Measurements from ENCODE around the gene WSCD1. TPM values are rescaled to one million over a fixed set of nuclear protein-coding genes. Genes with fewer than 3 reads are reported as not detected.

WSCD1 gene
- polyA plus RNA-seq, 3 donors = 11.9 to 16.0 (median 13.2) TPM

DNA sequence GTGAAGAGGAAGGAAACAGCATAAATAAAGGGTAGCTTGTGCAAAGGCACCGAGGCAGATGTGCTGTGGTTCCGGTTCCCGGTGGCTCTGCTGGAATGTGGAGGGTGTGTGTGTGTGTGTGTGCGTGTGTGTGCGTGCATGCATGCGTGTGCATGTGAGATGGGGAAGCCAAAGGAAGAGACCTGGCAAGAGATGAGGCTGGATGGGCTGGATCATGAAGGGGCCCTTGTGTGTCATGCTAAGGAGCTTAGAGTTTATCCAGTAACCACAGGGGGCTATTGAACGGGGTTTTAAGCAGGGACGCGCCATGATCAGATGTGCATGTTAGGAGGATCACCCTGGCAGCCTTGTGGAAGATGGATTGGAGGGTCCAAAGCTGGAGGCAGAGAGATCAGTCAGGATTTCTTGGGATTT is 8.3 kb downstream of the WSCD1 start:
- no peak for DNase-seq (ENCODE audit: extremely low read depth in 1 of 11, low read depth in 9 of 11, low spot score in 4 of 11)

DNA sequence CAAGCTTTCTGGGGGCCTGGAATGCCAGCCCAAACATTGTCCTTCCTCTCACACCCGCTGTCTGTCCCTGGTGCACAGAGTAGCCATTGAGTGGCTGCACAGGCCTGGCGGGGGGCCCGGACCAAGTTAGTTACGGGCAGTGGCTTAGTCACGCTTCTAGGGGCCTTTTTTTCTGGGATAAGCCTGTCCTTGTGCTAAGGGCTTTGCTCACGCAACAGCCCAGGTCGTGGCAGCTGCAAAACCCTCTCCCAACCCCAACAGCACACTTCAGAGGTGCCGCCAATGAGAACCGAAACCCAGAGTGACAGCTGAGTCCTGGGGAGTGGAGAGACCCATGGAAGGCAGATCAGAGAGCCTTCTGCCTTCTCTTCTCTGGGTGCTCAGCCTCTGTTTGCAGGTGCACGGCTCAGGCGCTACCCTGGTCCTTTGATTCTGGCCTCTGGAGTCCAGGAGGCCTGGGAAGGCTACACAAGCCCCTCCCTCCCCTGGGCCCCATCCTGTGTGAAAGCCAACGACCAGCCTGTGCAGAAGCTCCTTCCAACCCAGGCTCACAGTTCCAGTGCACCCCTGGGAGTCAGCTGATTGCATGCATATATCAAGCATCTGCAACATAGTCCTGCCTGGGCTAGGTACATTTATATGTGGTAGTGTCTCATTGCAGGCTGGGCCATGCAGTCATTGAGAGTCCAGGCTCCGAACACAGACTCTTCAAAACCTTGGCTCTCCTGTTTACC is 9.1 kb downstream of the WSCD1 start:
- no peak for DNase-seq (ENCODE audit: extremely low read depth in 1 of 11, low read depth in 9 of 11, low spot score in 4 of 11)

DNA sequence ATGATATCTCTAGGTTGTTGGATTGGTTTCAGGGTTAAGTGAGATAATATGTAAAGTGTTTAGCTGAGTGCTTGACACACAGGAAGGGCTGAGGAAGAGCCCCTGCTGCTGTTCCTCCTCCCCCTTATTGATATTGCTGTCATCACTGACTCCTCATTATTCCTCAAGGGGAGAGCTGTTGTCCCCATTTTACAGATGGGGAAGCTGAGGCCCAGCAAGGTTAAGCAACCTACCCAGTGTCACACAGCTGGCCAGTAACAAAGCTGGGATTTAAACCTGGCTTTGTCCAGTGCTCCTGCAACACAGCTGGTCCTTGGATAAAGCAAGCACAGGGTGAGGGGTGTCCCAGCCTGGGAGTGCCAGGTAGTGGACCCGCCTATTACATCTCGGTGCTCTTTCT is 9.8 kb downstream of the WSCD1 start:
- DNase-seq (ENCODE audit: extremely low read depth in 1 of 11, low read depth in 9 of 11, low spot score in 4 of 11) = no peak

DNA sequence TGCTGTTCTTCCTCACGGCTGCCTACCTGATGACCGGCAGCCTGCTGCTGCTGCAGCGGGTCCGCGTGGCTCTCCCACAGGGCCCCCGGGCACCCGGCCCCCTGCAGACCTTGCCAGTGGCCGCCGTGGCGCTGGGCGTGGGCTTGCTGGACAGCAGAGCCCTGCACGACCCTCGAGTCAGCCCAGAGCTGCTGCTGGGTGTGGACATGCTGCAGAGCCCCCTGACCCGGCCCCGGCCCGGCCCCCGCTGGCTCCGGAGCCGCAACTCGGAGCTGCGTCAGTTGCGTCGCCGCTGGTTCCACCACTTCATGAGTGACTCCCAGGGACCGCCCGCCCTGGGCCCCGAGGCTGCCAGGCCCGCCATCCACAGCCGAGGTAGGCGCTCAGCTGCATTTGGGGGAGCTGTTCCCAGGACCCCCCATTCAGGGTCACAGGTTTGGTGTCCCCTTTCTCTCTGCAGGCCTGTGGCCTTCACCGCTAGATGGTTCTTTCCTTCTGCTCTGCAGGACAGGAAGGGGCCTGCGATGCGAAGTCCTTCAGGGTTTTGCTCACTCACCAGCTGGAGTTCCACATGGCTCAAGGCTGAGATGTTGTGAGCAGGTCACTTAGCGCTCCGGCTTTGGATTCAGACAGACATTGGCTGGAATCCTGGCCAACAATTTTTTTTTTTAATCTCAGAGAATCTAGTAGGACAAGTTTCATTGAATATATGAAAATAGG is 10.7 kb downstream of the WSCD1 start:
- DNase-seq (ENCODE audit: extremely low read depth in 1 of 11, low read depth in 9 of 11, low spot score in 4 of 11) = no peak

DNA sequence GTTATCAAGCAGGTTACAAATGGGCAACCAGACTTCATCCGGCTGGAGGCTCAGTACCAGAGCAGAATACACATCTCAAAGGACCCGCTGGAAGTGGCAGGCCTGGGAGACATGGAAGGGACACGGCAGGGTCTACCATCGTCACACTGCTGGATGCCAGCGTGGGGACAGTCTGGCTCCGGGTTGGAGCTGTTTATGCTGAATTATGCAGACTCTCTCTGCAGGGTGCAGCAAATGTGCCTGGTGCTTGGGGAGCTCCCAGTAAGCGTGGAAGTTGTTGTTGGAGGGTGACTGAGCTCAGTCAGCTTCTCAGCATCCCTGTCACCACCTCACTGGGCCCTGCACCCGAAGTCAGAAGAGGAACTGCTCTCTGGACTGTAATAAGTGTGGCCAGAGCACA is 12.2 kb downstream of the WSCD1 start:
- no peak for DNase-seq (ENCODE audit: extremely low read depth in 1 of 11, low read depth in 9 of 11, low spot score in 4 of 11)

DNA sequence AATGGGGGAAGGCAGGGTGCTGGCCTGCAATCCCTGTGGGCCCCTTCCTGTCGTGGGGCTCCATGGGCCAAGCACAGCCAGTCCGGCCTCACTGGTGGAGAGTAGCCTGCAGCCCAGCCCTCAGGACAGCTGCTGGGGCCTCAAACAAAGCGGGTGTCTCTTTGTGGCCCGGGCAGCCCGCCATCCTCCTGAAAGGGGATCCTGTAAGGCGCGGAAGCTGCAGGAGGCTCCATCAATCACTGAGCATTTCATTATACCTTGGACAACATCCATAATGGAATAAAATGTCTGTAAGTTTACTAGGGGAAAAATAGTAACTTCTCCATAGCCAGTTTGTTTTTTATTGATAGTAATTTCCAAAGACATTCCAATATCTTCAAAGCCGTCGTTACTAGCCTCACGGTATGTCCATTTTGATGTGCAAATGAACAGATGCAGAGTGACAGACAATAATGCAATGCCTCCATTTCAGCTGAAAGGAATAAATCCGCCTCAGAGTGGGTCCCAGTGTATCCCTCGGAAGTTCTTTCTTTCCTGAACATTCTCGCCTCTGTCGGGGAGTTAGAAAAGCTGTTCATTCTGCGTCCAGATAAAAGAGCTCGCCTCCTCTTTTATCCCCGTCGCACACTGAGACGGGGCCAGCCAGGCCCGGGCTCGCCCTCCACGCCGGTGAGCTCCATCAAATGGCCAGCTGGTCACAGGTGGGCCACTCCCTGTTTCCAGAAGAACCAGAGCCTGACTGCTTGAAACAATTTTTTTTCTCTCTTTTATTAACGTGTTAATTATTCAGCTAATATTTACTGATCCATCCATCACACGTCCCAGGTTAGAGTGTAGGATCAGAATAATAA is 14.4 kb downstream of the WSCD1 start:
- DNase-seq (ENCODE audit: extremely low read depth in 1 of 11, low read depth in 9 of 11, low spot score in 4 of 11) = no peak

DNA sequence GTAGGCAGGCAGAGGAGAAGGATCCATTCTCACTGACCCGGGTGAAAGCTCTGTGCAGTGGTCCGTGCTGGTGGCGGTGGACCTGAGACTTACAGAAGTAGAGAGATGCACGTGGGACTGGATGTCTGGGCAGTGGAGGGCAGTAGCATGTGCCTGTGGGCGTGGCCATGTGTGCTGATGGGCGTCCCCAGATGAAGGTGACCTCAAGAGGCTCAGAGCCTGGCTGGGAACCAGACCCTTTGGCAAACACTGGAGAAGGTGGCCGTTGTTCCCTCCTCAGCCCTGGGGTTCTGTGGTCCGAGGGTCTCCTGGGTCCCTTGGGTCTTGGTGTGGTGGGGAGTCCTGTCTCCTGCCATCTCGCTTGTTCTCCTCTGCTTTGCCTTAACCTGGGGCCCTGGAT is 15.6 kb downstream of the WSCD1 start:
- DNase-seq (ENCODE audit: extremely low read depth in 1 of 11, low read depth in 9 of 11, low spot score in 4 of 11) = no peak

DNA sequence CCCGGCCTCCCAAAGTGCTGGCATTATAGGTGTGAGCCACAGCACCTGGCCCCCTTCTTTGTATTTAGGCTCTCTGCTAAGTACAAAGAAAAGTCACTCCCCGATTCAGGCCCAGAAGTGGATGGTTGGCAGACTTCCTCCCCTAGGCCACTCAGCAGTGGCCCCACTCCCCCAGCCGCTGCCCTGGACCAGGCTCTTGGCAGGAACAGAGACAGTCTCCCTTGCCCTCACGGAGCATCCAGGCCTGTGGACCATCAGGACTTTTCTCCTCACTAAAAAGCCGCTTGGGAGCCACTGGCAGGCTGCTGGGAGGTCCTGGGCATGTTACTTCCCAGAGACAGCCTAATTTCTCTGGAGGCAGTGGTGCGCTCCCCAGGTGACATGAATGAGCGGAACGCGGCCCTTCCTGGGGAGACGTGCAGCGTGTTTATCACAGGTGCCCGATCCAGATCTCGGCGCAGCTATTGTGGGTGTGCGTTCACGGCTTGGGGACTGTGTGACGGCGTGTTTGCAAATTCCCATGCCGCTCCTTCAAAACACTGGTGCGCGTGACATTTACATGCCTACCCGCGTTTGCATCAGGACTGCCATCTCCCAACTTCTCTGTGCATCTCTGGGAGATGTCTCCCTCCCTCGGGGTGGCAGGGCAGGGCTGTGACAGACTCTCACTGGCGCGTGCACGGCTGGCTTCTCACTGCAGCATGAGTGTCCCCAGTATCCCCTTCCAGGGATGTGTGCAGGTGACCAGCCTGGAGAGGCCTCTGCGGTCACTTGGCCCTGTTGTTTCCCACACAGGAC is 16.6 kb downstream of the WSCD1 start:
- DNase-seq (ENCODE audit: extremely low read depth in 1 of 11, low read depth in 9 of 11, low spot score in 4 of 11) = no peak

DNA sequence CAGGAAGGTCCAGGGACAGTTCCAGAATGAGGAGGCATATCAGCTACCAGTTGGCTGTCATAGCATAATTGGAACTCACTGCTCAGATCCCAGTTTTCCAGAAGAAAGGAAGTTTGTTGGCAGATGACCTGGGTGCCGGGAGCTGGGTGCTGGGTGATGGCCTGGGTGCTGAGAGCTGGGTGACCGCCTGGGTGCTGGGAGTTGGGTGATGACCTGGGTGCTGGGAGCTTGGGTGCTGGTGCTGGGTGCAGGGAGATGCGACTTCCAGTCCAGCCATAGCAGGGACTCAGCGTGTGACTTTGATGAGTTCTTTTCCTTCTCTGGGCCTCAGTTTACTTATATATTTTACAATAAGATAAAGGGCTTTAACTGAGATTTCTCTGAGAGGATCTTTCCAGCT is 18.0 kb downstream of the WSCD1 start:
- no peak for DNase-seq (ENCODE audit: extremely low read depth in 1 of 11, low read depth in 9 of 11, low spot score in 4 of 11)

DNA sequence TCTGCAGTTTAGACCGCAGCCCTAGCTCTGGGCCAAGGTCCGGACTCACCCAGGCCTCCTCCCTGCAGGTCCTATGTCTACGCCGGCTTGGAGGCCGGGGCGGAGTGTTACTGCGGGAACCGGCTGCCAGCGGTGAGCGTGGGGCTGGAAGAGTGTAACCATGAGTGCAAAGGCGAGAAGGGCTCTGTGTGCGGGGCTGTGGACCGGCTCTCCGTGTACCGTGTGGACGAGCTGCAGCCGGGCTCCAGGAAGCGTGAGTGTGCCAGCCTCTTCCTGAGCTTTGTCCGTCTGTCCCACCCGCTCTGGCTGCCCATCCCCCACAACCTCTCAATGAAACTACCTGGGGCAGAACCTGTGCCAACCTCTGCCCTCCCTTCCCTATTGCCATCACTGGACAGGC is 20.1 kb downstream of the WSCD1 start:
- DNase-seq (ENCODE audit: extremely low read depth in 1 of 11, low read depth in 9 of 11, low spot score in 4 of 11) = no peak

DNA sequence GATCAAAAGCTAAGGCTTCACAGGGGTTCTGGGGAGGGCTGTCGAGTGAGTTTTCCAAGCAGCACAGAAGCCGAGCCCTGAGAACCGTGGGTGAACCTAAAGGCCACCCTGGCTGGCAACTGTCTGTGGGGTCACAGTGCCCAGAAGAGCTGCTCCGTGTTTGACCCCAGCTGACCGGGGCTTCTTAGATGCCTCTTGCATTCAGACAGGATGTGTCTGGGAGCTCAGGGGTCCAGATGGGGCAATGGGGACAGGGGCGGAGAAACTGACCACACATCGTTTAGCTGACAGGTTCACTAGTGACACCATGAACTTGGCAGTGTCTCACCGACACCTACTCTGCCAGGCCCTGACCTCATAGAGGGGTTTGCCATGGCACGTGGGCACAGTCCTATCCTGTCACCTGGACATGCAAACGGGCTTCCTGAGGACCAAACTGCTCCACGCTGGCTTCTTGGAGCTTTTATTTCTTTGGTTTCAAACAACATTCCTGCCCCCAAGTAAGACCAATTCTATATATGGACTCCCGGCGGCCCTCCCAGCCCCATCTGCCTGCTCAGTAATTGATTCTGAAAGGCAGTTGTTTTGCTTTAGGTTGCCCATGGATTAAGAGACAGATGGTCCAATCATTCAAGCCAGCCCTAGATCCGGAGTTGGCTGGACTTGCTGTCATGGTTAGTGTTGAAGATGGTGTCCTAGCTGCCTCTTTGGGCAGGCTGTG is 22.2 kb downstream of the WSCD1 start:
- DNase-seq (ENCODE audit: extremely low read depth in 1 of 11, low read depth in 9 of 11, low spot score in 4 of 11) = no peak

DNA sequence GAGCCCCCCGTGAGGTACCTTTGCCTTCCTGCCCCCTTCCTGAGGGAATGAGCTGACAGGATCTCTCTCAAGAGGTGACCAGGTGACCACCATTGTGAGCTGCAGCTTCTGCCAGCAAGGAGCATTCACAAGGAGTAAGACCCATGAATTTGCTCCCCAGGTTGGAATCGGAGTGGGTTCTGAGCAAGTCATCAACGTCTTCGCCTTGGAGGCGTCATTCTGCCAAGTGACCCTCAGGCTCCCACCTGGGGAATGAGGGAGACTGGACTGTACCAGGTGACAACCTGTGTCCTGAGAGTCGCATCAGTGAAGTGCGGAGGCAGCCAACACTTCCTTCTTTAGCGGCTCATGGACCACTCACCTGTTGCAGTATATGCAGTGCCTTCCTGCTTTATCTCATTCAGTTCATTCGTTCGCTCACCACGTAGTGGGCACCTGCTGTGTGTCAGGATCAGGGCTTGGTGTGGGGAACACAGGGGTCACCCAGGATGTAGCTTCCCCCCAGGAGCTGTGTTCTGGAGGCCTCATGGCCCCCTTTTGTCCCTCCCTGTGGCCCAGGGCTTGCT is 22.8 kb downstream of the WSCD1 start:
- DNase-seq (ENCODE audit: extremely low read depth in 1 of 11, low read depth in 9 of 11, low spot score in 4 of 11) = no peak

DNA sequence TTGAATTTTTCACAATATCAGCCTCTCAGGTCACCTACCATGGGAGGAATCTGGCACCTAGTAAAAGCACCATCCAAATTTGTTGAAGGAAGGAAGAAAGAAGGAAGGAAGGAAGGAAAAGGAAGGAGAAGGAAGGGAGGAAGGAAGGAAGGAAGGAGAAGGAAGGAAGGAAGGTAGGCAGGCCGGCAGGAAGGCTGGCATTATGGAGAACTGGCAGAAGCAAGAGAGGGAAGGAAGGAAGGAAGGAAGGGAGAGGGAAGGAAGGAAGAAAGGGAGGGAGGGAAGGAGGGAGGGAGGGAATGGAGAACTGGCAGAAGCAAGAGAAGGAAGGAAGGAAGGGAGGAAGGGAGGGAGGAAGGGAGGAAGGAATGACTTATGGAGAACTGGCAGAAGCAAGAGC is 24.3 kb downstream of the WSCD1 start:
- DNase-seq (ENCODE audit: extremely low read depth in 1 of 11, low read depth in 9 of 11, low spot score in 4 of 11) = no peak

DNA sequence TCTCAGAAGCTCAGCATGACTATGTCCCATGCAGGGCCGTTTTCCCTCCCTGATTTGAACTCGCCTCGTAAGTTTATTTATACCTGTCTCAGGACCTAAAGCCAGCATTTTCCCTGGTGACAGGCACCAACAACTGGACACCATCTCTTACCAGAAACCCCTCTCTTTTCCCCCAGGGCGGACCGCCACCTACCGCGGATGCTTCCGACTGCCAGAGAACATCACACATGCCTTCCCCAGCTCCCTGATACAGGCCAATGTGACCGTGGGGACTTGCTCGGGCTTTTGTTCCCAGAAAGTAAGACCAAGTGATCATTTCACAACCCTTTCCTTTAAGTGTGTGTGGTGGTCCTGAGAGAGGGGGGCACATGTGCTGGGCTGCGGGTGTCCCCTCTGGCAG is 24.7 kb downstream of the WSCD1 start:
- DNase-seq (ENCODE audit: extremely low read depth in 1 of 11, low read depth in 9 of 11, low spot score in 4 of 11) = no peak

DNA sequence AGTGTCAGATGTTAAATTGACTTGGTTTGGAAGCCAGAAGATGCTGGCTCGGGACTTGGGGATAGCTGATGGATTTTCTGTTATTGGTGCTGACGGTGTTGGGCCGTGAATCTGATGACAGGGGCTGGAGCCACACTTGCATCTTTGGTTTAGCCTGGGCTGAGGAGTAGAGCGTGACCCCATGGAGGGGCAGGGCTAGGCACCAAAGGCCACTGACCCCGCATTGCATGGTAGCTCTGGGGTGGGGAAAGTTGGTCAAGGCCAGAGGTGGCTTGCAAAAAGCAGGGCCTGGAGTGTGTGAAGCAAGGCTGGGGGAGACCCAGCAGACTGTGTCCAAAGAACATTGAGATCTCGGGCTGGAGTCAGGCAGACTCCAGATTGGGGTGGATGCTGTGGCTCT is 25.3 kb downstream of the WSCD1 start:
- no peak for DNase-seq (ENCODE audit: extremely low read depth in 1 of 11, low read depth in 9 of 11, low spot score in 4 of 11)

DNA sequence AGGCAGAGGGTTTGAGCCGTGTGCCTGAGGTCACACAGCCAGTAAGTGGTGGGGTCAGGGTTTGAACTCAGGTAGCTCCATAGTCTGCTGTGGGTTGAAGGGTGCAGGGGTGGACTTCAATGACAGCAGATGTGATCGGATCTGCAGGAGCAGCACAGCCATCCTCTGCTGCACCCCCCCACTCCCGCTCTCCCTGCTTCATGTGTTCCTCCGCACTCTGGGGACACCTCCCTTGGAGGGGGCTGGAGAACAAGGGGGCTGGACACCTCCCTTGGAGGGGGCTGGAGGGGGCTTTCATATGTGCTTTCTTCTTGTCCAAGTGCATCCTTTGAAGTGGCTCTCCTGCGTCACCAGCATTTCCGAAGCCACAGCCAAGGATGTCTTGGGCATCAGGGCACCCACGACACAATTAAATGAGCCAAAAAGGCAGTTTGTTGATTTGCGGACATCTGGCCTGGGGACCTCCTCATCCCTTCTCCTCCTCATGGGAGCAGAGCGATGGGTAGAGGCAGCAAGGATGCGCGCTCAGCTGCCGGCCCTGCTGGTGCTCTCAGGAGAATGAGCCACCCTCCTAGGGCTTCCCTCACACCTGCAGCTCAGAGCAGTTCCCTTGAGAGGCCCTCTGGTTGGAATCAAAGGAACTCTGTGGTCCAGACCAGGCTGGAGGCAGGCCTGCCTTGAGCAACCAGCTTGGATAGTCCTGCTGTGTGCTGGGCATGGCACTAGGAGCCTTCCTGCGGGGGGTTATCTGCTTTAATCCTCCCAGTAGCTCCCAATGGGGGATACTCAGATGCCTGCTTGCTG is 26.2 kb downstream of the WSCD1 start:
- no peak for DNase-seq (ENCODE audit: extremely low read depth in 1 of 11, low read depth in 9 of 11, low spot score in 4 of 11)

DNA sequence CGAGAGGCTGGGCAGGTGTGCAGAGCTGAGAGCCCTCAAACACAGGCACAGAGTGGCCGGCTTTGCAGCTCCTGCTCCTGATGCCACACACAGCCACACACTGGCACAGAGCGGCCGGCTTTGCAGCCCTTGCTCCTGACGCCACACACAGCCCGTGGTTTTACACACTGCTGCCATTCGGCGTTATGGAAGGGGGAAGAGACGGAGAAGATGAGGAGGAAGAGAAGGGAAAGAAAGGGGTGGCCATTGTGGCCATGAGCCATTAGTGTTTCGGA is 26.8 kb downstream of the WSCD1 start:
- DNase-seq (ENCODE audit: extremely low read depth in 1 of 11, low read depth in 9 of 11, low spot score in 4 of 11) = no peak
